Breast epithelium (tissue), 4 donors: ENCODE data around the gene TBX6. TPM values are rescaled to one million over a fixed set of nuclear protein-coding genes. Genes with fewer than 3 reads are reported as not detected.

Source experiments
- DNase-seq, 2 donors: peaks; one replicate each; pipeline ENCODE4 v3.0.0-alpha.2; 2019; ENCODE audit warnings: low spot score in 2 of 2
- H3K27ac ChIP-seq, 2 donors: fragments of 200-600 bp; sonication (generic) in 1 of 2; one replicate each; pipeline ENCODE4 v1.5.1; 2016 to 2019; ENCODE audit warnings: mild to moderate bottlenecking in 1 of 2
- H3K27me3 ChIP-seq, 2 donors: fragments of 200-600 bp; sonication (generic) in 1 of 2; one replicate each; pipeline versions ENCODE4 v1.5.1 to v1.6.0; 2017 to 2019; ENCODE audit warnings: control low read depth in 1 of 2, mild to moderate bottlenecking in 1 of 2
- H3K36me3 ChIP-seq: fragments of 200-600 bp; one replicate; pipeline ENCODE4 v1.5.1; 2019
- H3K4me1 ChIP-seq, 2 donors: fragments of 200-600 bp; sonication (generic); one replicate each; pipeline ENCODE4 v1.5.1; 2016 to 2019; ENCODE audit warnings: control low read depth in 1 of 2
- H3K4me3 ChIP-seq, 3 donors: fragments of 200-600 bp; sonication (generic); 1 replicate in 2 of 3; 2 replicates in 1 of 3; pipeline ENCODE4 v1.5.1; 2016 to 2019; ENCODE audit warnings: mild to moderate bottlenecking in 3 of 3, moderate library complexity in 2 of 3
- H3K9me3 ChIP-seq, 2 donors: fragments of 200-600 bp; sonication (generic) in 1 of 2; one replicate each; pipeline ENCODE4 v1.5.1; 2016 to 2019; ENCODE audit warnings: control low read depth in 1 of 2
- POLR2A ChIP-seq: fragments of 450-650 bp; IDR thresholded peaks from one replicate; pipeline ENCODE4 v1.6.1; 2016; ENCODE audit warnings: antibody characterized with exemption, mild to moderate bottlenecking, moderate library complexity
- POLR2AphosphoS5 ChIP-seq, 3 donors: sonication (generic); formaldehyde crosslinking; IDR thresholded peaks; one replicate each; pipeline ENCODE4 v1.6.1; 2017; ENCODE audit warnings: antibody characterized with exemption in 3 of 3
- intact Hi-C: fragments of 100-400 bp; cut with DNase I; formaldehyde crosslinking; loops from one replicate; pipeline ENCODE4 v1.15.1; 2023; ENCODE audit warnings: low total_unique reads
- total RNA-seq, 3 donors: library from RNA; depleted of rRNA; stranded (reverse); fragments of >200 nt; gene quantifications; one replicate each; pipeline ENCODE4 v1.1.0, GENCODE V29; 2016
- TF ChIP-seq, protein P1 (sequence below), 3 donors: fragments of 450-650 bp; IDR thresholded peaks; one replicate each; pipeline ENCODE4 v1.5.1; 2016 to 2017; ENCODE audit warnings: antibody characterized with exemption in 3 of 3, mild to moderate bottlenecking in 3 of 3, moderate library complexity in 3 of 3

The TBX6 gene
- total RNA-seq, 3 donors from 2014 or later = 0.73 to 0.98 (median 0.80) TPM

- TF ChIP-seq, protein P1, sequence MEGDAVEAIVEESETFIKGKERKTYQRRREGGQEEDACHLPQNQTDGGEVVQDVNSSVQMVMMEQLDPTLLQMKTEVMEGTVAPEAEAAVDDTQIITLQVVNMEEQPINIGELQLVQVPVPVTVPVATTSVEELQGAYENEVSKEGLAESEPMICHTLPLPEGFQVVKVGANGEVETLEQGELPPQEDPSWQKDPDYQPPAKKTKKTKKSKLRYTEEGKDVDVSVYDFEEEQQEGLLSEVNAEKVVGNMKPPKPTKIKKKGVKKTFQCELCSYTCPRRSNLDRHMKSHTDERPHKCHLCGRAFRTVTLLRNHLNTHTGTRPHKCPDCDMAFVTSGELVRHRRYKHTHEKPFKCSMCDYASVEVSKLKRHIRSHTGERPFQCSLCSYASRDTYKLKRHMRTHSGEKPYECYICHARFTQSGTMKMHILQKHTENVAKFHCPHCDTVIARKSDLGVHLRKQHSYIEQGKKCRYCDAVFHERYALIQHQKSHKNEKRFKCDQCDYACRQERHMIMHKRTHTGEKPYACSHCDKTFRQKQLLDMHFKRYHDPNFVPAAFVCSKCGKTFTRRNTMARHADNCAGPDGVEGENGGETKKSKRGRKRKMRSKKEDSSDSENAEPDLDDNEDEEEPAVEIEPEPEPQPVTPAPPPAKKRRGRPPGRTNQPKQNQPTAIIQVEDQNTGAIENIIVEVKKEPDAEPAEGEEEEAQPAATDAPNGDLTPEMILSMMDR (IDR thresholded peaks at IDR 0.05) = no peak
- TF ChIP-seq POLR2A = no peak
- no peak for TF ChIP-seq POLR2AphosphoS5 (IDR thresholded peaks at IDR 0.05)
- Histone ChIP-seq H3K4me1 (peaks cover 0 to 6% of the 10 kb centered on the region in 2 donors), H3K27ac (no peak overlapping the region), H3K27me3 (no peaks in the 10 kb centered on the region), H3K36me3 (no peaks in the 10 kb centered on the region), H3K4me3 (no peak overlapping the region), H3K9me3 (no peaks in the 10 kb centered on the region)
- DNase-seq = no peak
- intact Hi-C loops = no loop called here
Observed at GRCh38 chr16:30108059-30108850, 16.5 kb upstream of the TBX6 start.

GRCh38 chr16:30104492-30104891, 12.8 kb upstream of the TBX6 start:
- Histone ChIP-seq H3K27ac (peak overlapping the region; percentile 55 to 80), H3K27me3 (no peaks in the 10 kb centered on the region), H3K4me3 (no peak overlapping the region), H3K9me3 (no peaks in the 10 kb centered on the region), H3K36me3 (no peaks in the 10 kb centered on the region), H3K4me1 (peaks cover 0 to 6% of the 10 kb centered on the region in 2 donors)
- TF ChIP-seq, protein P1 (IDR thresholded peaks at IDR 0.05) = no peak
- peak in 1 of 3 donors; percentile 55 for TF ChIP-seq POLR2AphosphoS5 (IDR thresholded peaks at IDR 0.05)
- intact Hi-C loops = no loop called here
- DNase-seq = peak; percentile 62 to 89

- intact Hi-C loops = no loop called here
- Histone ChIP-seq H3K36me3 (no peaks in the 10 kb centered on the region), H3K27me3 (no peaks in the 10 kb centered on the region), H3K27ac (peak overlapping the region; percentile 55 to 80), H3K9me3 (no peaks in the 10 kb centered on the region), H3K4me3 (no peak overlapping the region), H3K4me1 (peaks cover 0 to 6% of the 10 kb centered on the region in 2 donors)
- no peak for DNase-seq
- no peak for TF ChIP-seq POLR2AphosphoS5 (IDR thresholded peaks at IDR 0.05)
- TF ChIP-seq, protein P1 (IDR thresholded peaks at IDR 0.05) = no peak
- TF ChIP-seq POLR2A = no peak
Observed at GRCh38 chr16:30104090-30104489, 12.4 kb upstream of the TBX6 start.

GRCh38 chr16:30096862-30097563, 5.3 kb upstream of the TBX6 start:
- no peak for TF ChIP-seq POLR2A
- no peak for TF ChIP-seq POLR2AphosphoS5 (IDR thresholded peaks at IDR 0.05)
- TF ChIP-seq, protein P1 (IDR thresholded peaks at IDR 0.05) = no peak
- DNase-seq = no peak
- Histone ChIP-seq H3K4me1 (peaks cover 11 to 17% of the 10 kb centered on the region in 2 donors), H3K27ac (peak overlapping the region; percentile 96 to 99), H3K4me3 (peak overlapping the region; percentile 65 to 100 (median 89)), H3K9me3 (no peaks in the 10 kb centered on the region), H3K27me3 (no peaks in the 10 kb centered on the region), H3K36me3 (no peaks in the 10 kb centered on the region)
- intact Hi-C loops = loop anchor here (10.0 kb wide), 1 partner anchor 318 kb away; no protein-coding TSS in a partner anchor
